Peyer's patch (tissue), 4 donors: ENCODE data around the gene TECTB. TPM values are rescaled to one million over a fixed set of nuclear protein-coding genes. Genes with fewer than 3 reads are reported as not detected.

ENCODE experiments used
- DNase-seq, 3 donors: peaks; one replicate each; pipeline ENCODE4 v3.0.0-alpha.2; 2017 to 2019
- H3K27ac ChIP-seq, 4 donors: fragments of 200-600 bp; sonication (generic); one replicate each; pipeline ENCODE4 v1.5.1; 2016 to 2019
- H3K27me3 ChIP-seq, 2 donors: fragments of 200-600 bp; sonication (generic); one replicate each; pipeline ENCODE4 v1.5.1; 2019
- H3K36me3 ChIP-seq, 3 donors: fragments of 200-600 bp; sonication (generic); one replicate each; pipeline ENCODE4 v1.5.1; 2016 to 2019
- H3K4me1 ChIP-seq, 4 donors: fragments of 200-600 bp; sonication (generic); one replicate each; pipeline ENCODE4 v1.5.1; 2016 to 2019
- H3K4me3 ChIP-seq, 4 donors: fragments of 200-600 bp; sonication (generic); 1 replicate in 3 of 4; 2 replicates in 1 of 4; pipeline ENCODE4 v1.5.1; 2016 to 2019; ENCODE audit warnings: mild to moderate bottlenecking in 1 of 4
- H3K9me3 ChIP-seq, 4 donors: fragments of 200-600 bp; sonication (generic); one replicate each; pipeline ENCODE4 v1.5.1; 2016 to 2019; ENCODE audit warnings: mild to moderate bottlenecking in 1 of 4
- POLR2A ChIP-seq, 2 donors: fragments of 450-650 bp; IDR thresholded peaks; one replicate each; pipeline ENCODE4 v1.5.1; 2017; ENCODE audit warnings: antibody characterized with exemption in 2 of 2, mild to moderate bottlenecking in 2 of 2, moderate library complexity in 2 of 2
- total RNA-seq, 4 donors: library from RNA; depleted of rRNA; stranded (reverse); fragments of >200 nt; gene quantifications; one replicate each; pipeline ENCODE4 v1.1.0, GENCODE V29; 2016
- TF ChIP-seq, protein P1 (sequence below), 6 experiments: fragments of 450-650 bp in 4 of 6; fragments of 200-600 bp in 2 of 6; sonication (generic) in 1 of 6; IDR thresholded peaks; one replicate each; pipeline ENCODE4 v1.5.1; 2017 to 2019; ENCODE audit warnings: antibody characterized with exemption in 6 of 6, mild to moderate bottlenecking in 3 of 6, moderate library complexity in 1 of 6

The TECTB gene
- total RNA-seq, 4 donors from 2014 or later, result not detected

DNA sequence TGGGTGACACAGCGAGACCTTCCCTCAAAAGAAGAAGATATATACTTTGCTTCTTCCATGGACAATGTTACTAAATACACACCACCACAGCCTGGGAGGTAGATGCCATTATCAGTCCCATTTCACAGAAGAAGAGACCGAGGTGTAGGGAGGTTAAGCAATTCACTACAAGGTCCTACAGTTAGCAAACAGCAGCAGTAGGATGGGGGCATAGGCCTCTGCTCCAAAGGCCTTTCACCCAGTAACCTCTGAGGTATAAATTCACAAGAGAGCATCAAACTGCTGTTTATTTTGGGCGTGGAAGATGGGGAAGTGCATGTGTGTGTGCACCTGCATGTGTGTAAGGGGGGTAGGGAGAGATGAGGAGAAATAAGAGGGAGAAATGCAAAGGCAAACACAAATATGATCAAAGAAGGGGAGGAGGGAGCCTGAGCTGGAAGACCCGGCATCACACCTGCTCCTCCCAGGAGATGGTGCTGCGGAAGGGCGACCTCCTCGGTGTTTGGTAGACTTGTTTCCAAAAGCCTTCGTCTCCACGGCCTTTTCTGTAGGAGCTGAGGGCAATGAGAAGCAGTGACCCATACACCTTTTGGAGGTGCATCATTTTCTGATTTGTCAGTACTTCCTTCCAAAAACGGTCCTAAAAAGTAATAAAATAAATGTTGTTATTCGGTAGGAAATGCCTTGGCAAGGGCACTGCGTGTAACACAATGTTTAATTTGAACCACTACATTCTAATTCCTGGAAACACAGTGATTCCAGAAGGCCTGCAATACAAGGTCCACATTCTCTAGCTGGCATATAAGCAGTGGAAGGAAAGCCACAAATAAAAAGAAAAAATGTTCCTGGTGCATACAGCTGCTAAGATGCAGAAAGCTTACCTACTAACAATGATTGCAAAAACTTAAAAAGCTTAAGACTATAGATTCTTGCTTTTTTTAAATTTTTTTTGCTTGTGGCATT lies 64.8 kb downstream of the TECTB start:
- Histone ChIP-seq H3K9me3 (no peaks in the 10 kb centered on the region), H3K4me1 (no peaks in the 10 kb centered on the region), H3K27ac (no peak overlapping the region), H3K36me3 (no peaks in the 10 kb centered on the region), H3K27me3 (no peaks in the 10 kb centered on the region), H3K4me3 (no peak overlapping the region)
- DNase-seq, result no peak
- TF ChIP-seq, protein P1, sequence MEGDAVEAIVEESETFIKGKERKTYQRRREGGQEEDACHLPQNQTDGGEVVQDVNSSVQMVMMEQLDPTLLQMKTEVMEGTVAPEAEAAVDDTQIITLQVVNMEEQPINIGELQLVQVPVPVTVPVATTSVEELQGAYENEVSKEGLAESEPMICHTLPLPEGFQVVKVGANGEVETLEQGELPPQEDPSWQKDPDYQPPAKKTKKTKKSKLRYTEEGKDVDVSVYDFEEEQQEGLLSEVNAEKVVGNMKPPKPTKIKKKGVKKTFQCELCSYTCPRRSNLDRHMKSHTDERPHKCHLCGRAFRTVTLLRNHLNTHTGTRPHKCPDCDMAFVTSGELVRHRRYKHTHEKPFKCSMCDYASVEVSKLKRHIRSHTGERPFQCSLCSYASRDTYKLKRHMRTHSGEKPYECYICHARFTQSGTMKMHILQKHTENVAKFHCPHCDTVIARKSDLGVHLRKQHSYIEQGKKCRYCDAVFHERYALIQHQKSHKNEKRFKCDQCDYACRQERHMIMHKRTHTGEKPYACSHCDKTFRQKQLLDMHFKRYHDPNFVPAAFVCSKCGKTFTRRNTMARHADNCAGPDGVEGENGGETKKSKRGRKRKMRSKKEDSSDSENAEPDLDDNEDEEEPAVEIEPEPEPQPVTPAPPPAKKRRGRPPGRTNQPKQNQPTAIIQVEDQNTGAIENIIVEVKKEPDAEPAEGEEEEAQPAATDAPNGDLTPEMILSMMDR (IDR thresholded peaks at IDR 0.05), result no peak
- no peak for TF ChIP-seq POLR2A (IDR thresholded peaks at IDR 0.05)

DNA sequence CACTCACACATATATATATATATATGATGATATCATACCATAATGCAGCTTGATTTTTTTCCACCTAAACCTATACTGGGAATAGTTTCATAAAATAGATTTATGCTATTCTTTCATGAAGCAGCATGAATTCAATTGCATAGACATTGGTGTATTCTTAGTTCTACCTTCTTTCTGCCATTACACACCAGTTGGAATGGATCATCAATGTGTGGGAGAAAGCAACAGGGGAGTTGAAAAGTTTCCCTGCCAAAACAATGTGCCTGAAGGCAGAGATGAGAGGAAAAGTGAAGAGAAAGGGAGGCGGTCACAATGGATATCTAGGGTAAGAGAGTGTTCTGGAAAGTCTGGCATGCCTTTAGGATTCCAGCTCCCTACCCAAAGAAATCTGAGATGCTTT lies 65.6 kb downstream of the TECTB start:
- Histone ChIP-seq H3K4me3 (no peak overlapping the region), H3K27me3 (no peaks in the 10 kb centered on the region), H3K27ac (no peak overlapping the region), H3K4me1 (no peaks in the 10 kb centered on the region), H3K9me3 (no peaks in the 10 kb centered on the region), H3K36me3 (no peaks in the 10 kb centered on the region)
- no peak for TF ChIP-seq POLR2A (IDR thresholded peaks at IDR 0.05)
- TF ChIP-seq, protein P1 (IDR thresholded peaks at IDR 0.05), result no peak
- DNase-seq, result no peak

DNA sequence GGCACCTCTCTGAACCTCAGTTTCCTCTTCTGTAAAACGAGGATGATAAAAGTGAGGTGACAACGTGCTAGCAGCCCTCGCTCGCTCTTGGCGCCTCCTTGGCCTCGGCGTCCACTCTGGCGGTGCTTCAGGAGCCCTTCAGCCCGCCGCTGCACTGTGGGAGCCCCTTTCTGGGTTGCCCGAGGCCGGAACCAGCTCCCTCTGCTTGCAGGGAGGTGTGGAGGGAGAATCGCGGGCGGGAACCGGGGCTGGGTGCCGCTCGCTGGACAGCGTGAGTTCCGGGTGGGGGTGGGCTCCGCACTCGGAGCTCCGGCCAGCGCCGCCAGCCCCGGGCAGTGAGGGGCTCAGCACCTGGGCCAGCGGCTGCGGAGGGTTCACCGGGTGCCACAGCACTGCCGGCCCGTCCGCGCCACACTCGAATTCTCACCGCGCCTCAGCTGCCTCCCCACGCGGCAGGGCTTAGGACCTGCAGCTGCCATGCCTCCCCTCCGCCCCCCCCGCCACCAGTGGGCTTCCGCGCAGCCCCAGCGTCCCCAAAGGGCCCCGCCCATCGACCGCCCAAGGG lies 66.4 kb downstream of the TECTB start:
- Histone ChIP-seq H3K4me1 (no peaks in the 10 kb centered on the region), H3K9me3 (no peaks in the 10 kb centered on the region), H3K36me3 (no peaks in the 10 kb centered on the region), H3K27ac (no peak overlapping the region), H3K27me3 (no peaks in the 10 kb centered on the region), H3K4me3 (no peak overlapping the region)
- DNase-seq, result no peak
- no peak for TF ChIP-seq POLR2A (IDR thresholded peaks at IDR 0.05)
- TF ChIP-seq, protein P1 (IDR thresholded peaks at IDR 0.05), result no peak

DNA sequence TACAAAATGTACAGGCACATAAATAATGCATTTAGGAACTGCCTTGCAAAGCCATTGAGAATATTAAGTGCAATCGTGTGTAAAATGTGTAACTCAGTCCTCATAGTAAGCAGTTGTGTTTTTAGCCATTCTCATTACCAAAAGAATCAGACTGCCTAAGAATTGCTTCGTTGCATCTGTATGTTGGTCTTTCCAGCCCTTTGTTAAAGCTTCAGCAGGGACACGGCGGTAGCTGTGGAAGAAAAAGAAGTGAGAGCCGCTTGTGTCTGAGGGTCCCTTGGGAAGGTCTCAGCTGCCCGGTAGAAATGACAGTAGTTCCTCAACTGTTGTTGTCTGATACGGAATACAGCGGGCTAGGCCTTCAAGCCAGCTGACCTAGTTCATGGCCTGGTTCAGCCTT lies 67.9 kb downstream of the TECTB start:
- Histone ChIP-seq H3K36me3 (no peaks in the 10 kb centered on the region), H3K27ac (no peak overlapping the region), H3K27me3 (no peaks in the 10 kb centered on the region), H3K4me3 (no peak overlapping the region), H3K9me3 (no peaks in the 10 kb centered on the region), H3K4me1 (no peaks in the 10 kb centered on the region)
- TF ChIP-seq POLR2A (IDR thresholded peaks at IDR 0.05), result no peak
- TF ChIP-seq, protein P1 (IDR thresholded peaks at IDR 0.05), result no peak
- peak in 1 of 3 donors; percentile 22 for DNase-seq

DNA sequence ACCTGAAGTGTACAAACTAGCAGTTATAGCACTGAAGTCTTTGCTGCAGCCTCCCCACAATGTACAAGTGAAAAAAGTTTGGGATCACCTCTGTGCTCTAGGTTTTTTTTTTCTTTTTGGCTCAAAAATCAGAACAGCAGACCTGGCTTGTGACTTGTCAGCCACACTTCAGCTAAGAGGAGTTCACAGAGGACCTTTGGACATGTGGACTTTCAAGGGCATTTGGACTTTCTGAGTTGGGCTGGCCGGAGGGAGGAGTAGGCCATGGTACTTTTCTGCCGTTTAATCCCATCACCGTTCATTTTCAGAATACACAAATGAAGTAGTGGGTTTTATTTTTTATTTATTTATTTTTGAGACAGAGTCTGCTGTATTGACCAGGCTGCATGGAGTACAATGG lies 68.8 kb downstream of the TECTB start:
- TF ChIP-seq POLR2A (IDR thresholded peaks at IDR 0.05), result no peak
- TF ChIP-seq, protein P1 (IDR thresholded peaks at IDR 0.05), result no peak
- DNase-seq, result peak in 1 of 3 donors; percentile 48

More for the DNA sequence above, 68.8 kb downstream of the TECTB start:
- Histone ChIP-seq H3K4me1 (no peaks in the 10 kb centered on the region), H3K4me3 (no peak overlapping the region), H3K9me3 (no peaks in the 10 kb centered on the region), H3K27ac (no peak overlapping the region), H3K36me3 (no peaks in the 10 kb centered on the region), H3K27me3 (no peaks in the 10 kb centered on the region)
